GM12801 (cell line): ENCODE measurements around the gene NCSTN.

Experiments
- CTCF ChIP-seq: IDR thresholded peaks from one replicate; pipeline ENCODE4 v1.5.1; 2011; ENCODE audit warnings: control low read depth; ENCODE audit not compliant: insufficient read length; ENCODE audit errors: extremely low read depth

The NCSTN gene

GRCh38 chr1:160315359-160315758 is 27.8 kb upstream of the NCSTN start:
- TF ChIP-seq CTCF: no peak

- no peak for TF ChIP-seq CTCF
Measured at GRCh38 chr1:160322831-160323230, 20.4 kb upstream of the NCSTN start.

- no peak for TF ChIP-seq CTCF
Measured at GRCh38 chr1:160325252-160325651, 17.9 kb upstream of the NCSTN start.

- TF ChIP-seq CTCF: no peak
Measured at GRCh38 chr1:160326418-160326817, 16.8 kb upstream of the NCSTN start.

- TF ChIP-seq CTCF: no peak
Measured at GRCh38 chr1:160328184-160328583, 15.0 kb upstream of the NCSTN start.

- no peak for TF ChIP-seq CTCF
Measured at GRCh38 chr1:160330119-160330518, 13.1 kb upstream of the NCSTN start.

- no peak for TF ChIP-seq CTCF
Measured at GRCh38 chr1:160332516-160332915, 10.7 kb upstream of the NCSTN start.

GRCh38 chr1:160338580-160338979 is 4.6 kb upstream of the NCSTN start:
- no peak for TF ChIP-seq CTCF
